HepG2 (cell line): ENCODE results near the gene DPEP1. TPM values are rescaled to one million over a fixed set of nuclear protein-coding genes. Genes with fewer than 3 reads are reported as not detected.

Experiments used
- ATAC-seq: fragments of 200-7000 bp; cut with Tn5 transposase; 3 replicates; pipeline ENCODE4 v1.9.1; 2020; ENCODE audit warnings: mild to moderate bottlenecking, moderate library complexity
- BruUV-seq: library from RNA; stranded (reverse); fragments of 400-500 nt; replicated peaks from 2 replicates; lab custom pipeline; 2021; lab: Mats Ljungman, UMichigan
- CTCF ChIA-PET: fragments of 300-600 bp; formaldehyde crosslinking; extraction: SDS; loops from one replicate; lab custom pipeline; 2021; ENCODE audit warnings: low total read pairs, inconsistent platforms, low intra/inter-chr PET ratio; lab: Yijun Ruan, JAX
- POLR2A ChIA-PET: fragments of 350-600 bp; sonication (Branson Sonifier 250); formaldehyde crosslinking; loops from one replicate; lab custom pipeline; 2020; ENCODE audit warnings: antibody characterized with exemption, inconsistent platforms; lab: Yijun Ruan, JAX
- DNase-seq: peaks from one replicate; pipeline ENCODE4 v3.0.0-alpha.2; 2015; ENCODE audit warnings: low spot score
- FAIRE-seq: peaks from 3 replicates; lab custom pipeline; 2011; peaks lifted over from hg19 to GRCh38; lab: Jason Lieb, UNC
- H2AFZ ChIP-seq: one replicate; pipeline ENCODE4 v1.6.1; 2011; ENCODE audit warnings: low read length, inconsistent platforms
- H3K27ac ChIP-seq: fragments of 300-600 bp; 3 replicates; pipeline ENCODE4 v1.8.0; 2011; ENCODE audit warnings: mixed run types, mild to moderate bottlenecking, mixed read lengths, low read length, inconsistent platforms; ENCODE audit not compliant: insufficient read depth; ENCODE audit errors: extremely low read length
- H3K27me3 ChIP-seq, 2 experiments: fragments of 200-600 bp in 1 of 2; 2 replicates in 1 of 2; 3 replicates in 1 of 2; pipeline versions ENCODE4 v1.6.0 to v1.8.0; 2011; ENCODE audit warnings: low read length in 2 of 2, mild to moderate bottlenecking in 2 of 2, moderate library complexity in 2 of 2, inconsistent platforms in 1 of 2; ENCODE audit not compliant: insufficient read depth in 2 of 2, control insufficient read depth in 1 of 2
- H3K36me3 ChIP-seq, 2 experiments: fragments of 200-600 bp in 1 of 2; replicated peaks in 1 of 2; 2 replicates in 1 of 2; 3 replicates in 1 of 2; pipeline versions ENCODE4 v1.5.1 to v1.8.0; 2011; ENCODE audit warnings: low read length in 2 of 2, inconsistent platforms in 1 of 2; ENCODE audit not compliant: insufficient read depth in 2 of 2, control insufficient read depth in 1 of 2
- H3K4me1 ChIP-seq: 2 replicates; pipeline ENCODE4 v1.5.1; 2012; ENCODE audit warnings: low read length, inconsistent platforms; ENCODE audit not compliant: insufficient read depth
- H3K4me2 ChIP-seq: 2 replicates; pipeline ENCODE4 v1.6.0; 2011; ENCODE audit warnings: low read depth, low read length, inconsistent platforms
- H3K4me3 ChIP-seq, 3 experiments: fragments of 200-600 bp in 1 of 3; sonication (generic), shearing (Covaris generic) in 1 of 3; replicated peaks in 1 of 3; 2 replicates each; pipeline ENCODE4 v1.5.1; 2011 to 2016; ENCODE audit warnings: low read length in 3 of 3, inconsistent platforms in 2 of 3, low read depth in 2 of 3, mild to moderate bottlenecking in 2 of 3, control low read depth in 1 of 3, mixed read lengths in 1 of 3; ENCODE audit not compliant: insufficient read depth in 1 of 3
- H3K79me2 ChIP-seq: one replicate; pipeline ENCODE4 v1.6.1; 2011; ENCODE audit warnings: low read length, inconsistent platforms; ENCODE audit not compliant: insufficient read depth
- H3K9ac ChIP-seq: 2 replicates; pipeline ENCODE4 v1.6.0; 2011; ENCODE audit warnings: mild to moderate bottlenecking, low read depth, low read length, inconsistent platforms; ENCODE audit not compliant: insufficient read depth
- H3K9me3 ChIP-seq: 2 replicates; pipeline ENCODE4 v1.5.1; 2012; ENCODE audit warnings: mild to moderate bottlenecking, low read length
- H4K20me1 ChIP-seq: 2 replicates; pipeline ENCODE4 v1.6.0; 2011; ENCODE audit warnings: inconsistent platforms, mild to moderate bottlenecking, low read length, moderate library complexity; ENCODE audit not compliant: insufficient read depth
- AGO2 ChIP-seq: fragments of 200-400 bp; formaldehyde crosslinking; optimal IDR thresholded peaks from 2 replicates; pipeline ENCODE3; 2017; ENCODE audit warnings: mild to moderate bottlenecking, low read depth, low read length, moderate library complexity
- BCLAF1 ChIP-seq: fragments of 450-650 bp; IDR thresholded peaks from 2 replicates; pipeline ENCODE4 v1.6.1; 2017; ENCODE audit warnings: mild to moderate bottlenecking
- ETV5 ChIP-seq: IDR thresholded peaks from 2 replicates; pipeline ENCODE4 v1.6.1; 2018; ENCODE audit warnings: missing biosample characterization, missing genetic modification reagents, inconsistent platforms, borderline replicate concordance
- ZBTB46 ChIP-seq: sonication (generic); formaldehyde crosslinking; IDR thresholded peaks from 2 replicates; pipeline ENCODE4 v1.4.0; 2020; ENCODE audit warnings: mild to moderate bottlenecking, missing genetic modification reagents, borderline replicate concordance
- WGBS: methylation state at CpG from one replicate; pipeline ENCODE4 v1.1.6; 2017; ENCODE audit warnings: low lambda C conversion rate; 5-methylcytosine and 5-hydroxymethylcytosine counted together
- in situ Hi-C: cut with HindIII; loops from 2 replicates; pipeline ENCODE4 v1.10.0; 2017; ENCODE audit warnings: low pct_unique_long_range_greater_than_20kb; ENCODE audit not compliant: extremely low pct_ligation_motif_present
- intact Hi-C: fragments of 100-400 bp; cut with micrococcal nuclease; formaldehyde crosslinking; loops from one replicate; pipeline ENCODE4 v1.10.0; 2022; ENCODE audit not compliant: unreplicated experiment
- polyA plus RNA-seq, 8 experiments: library from polyadenylated mRNA; depleted of rRNA in 3 of 8; stranded (reverse) in 7 of 8; unstranded in 1 of 8; fragments of >200 nt; fragmentation: Illumina TruSeq in 4 of 8; extraction: Trizol in 4 of 8; gene quantifications; 2 replicates each; pipeline versions ENCODE4 v1.2.1 to v1.2.3, GENCODE V29; 2011 to 2016; ENCODE audit warnings: low read depth in 4 of 8, missing spikeins in 1 of 8, mixed read lengths in 1 of 8; ENCODE audit not compliant: insufficient read depth in 1 of 8
- total RNA-seq, 5 experiments: library from RNA; depleted of rRNA; stranded (reverse); fragments of >200 nt; fragmentation: Illumina TruSeq; extraction: Trizol; gene quantifications; 2 replicates each; pipeline ENCODE4 v1.2.3, GENCODE V29; 2016; ENCODE audit warnings: low read depth in 1 of 5

The DPEP1 gene
- total and polyA plus RNA-seq, 2 of the 13 experiments (the other 11 are each of a cell fraction or from before 2014, with no cell fraction given): 37.6 to 52.2 TPM

DNA sequence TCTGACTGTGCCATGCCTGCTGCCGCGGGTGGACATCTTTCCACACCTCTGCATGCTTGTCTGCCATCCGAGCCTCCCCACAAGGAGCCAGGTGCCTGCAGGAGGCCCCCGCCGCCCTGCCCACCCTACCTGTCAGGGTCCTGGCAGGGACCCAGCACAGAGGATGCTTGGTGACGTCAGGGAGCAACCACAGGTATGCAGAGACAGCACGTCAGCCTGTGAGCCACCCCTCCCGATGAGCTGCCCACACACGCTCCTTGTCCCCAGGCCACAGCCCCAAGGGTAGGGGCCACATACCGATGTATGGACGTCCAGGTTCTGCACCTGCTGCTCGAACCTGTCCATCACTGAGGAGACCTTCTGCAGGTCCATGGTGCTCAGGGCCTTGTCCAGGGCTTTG is 33.5 kb downstream of the DPEP1 start (continued):
- TF ChIP-seq BCLAF1 (no peak), ZBTB46 (CRISPR knock-in tag) (no peak)

GRCh38 chr16:89651584-89651983 is 38.1 kb downstream of the DPEP1 start:
- 97% methylated on average over 13 of the region's 15 CpGs for WGBS
- Histone ChIP-seq H3K9me3 (no peaks in the 10 kb centered on the region), H3K27me3 (no peaks in the 10 kb centered on the region), H3K4me3 (no peak overlapping the region), H2AFZ (no peak overlapping the region), H3K79me2 (peaks cover 21% of the 10 kb centered on the region), H3K36me3 (peaks cover 22 to 37% of the 10 kb centered on the region in 2 experiments; a peak in 4 of 5 replicates), H3K4me2 (no peak overlapping the region), H3K27ac (no peak overlapping the region), H3K4me1 (peaks cover 17% of the 10 kb centered on the region), H3K9ac (no peak overlapping the region), H4K20me1 (no peaks in the 10 kb centered on the region)
- ChIA-PET POLR2A (no interaction called here), CTCF (no interaction called here)
- BruUV-seq: no TSS peak
- ATAC-seq: no peak
- no peak for FAIRE-seq
- TF ChIP-seq ETV5 (CRISPR knock-in tag) (no peak), AGO2 (peak; percentile 44)
- in situ Hi-C loops (no loop called here), intact Hi-C loops (no loop called here)
- DNase-seq: no peak
